ENCODE results near the gene USH2A.

The USH2A gene

DNA sequence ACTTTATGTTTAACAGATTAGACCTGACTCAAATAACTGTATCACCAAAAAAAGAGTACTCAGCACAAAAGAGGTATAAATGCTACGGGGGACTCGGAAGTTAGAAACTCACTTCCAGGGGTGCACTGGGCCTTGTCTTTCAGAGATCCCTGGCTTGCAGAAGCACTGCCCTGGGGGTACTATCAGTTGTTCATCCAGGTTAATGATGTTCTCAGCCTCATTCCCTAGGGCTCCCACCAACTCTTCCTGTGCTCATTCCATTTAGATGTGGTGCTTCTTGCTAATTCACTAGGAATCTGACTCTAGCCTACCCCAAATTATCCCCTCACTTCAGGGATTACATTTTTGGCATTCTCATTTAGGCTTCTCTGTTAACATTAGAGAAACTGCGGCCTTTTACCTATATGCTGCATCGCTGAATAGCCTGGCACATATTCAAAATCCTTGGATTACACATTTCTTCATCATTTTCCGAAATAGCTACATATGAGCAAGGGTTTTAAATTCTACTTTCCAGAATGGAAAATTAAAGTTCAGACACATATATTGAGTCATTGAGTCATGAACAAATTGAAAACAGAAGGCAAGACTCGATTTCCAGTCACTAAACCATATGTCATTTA, 517.6 kb downstream of the USH2A start:
- TF ChIP-seq CTCF (IDR thresholded peaks at IDR 0.05; ENCODE audit: control insufficient read depth, insufficient read depth, low read depth, low read length, missing control alignments), result no peak
- no peak for DNase-seq (ENCODE audit: low read depth)
- H3K4me3 ChIP-seq (ENCODE audit: control insufficient read depth, low read depth, low read length), result no peak overlapping the region

- TF ChIP-seq CTCF (IDR thresholded peaks at IDR 0.05; ENCODE audit: control insufficient read depth, insufficient read depth, low read depth, low read length, missing control alignments), result no peak
- H3K4me3 ChIP-seq (ENCODE audit: control insufficient read depth, low read depth, low read length), result no peak overlapping the region
- no peak for DNase-seq (ENCODE audit: low read depth)
Observed at GRCh38 chr1:215900684-215901083, 522.6 kb downstream of the USH2A start.

DNA sequence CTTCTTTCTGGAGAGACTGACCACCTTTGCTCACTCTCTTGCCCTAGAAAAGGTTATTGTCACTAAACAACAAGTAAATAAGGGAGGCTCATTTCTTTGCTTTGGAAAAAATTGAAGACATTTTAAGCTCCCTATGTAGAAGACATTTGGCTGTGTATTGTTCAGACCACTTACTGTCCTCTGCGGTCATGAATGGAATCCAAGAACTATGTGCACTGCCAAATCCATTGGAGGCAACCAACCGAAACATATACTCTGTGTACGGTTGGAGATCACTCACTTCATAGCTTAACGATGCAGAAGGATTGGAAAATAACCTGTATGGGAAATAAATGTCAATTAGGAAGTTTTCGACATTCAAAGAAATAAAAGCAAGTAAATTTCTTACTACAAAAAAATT, 523.3 kb downstream of the USH2A start:
- no peak overlapping the region for H3K4me3 ChIP-seq (ENCODE audit: control insufficient read depth, low read depth, low read length)
- no peak for TF ChIP-seq CTCF (IDR thresholded peaks at IDR 0.05; ENCODE audit: control insufficient read depth, insufficient read depth, low read depth, low read length, missing control alignments)
- no peak for DNase-seq (ENCODE audit: low read depth)

- DNase-seq (ENCODE audit: low read depth), result no peak
- H3K4me3 ChIP-seq (ENCODE audit: control insufficient read depth, low read depth, low read length), result no peak overlapping the region
- TF ChIP-seq CTCF (IDR thresholded peaks at IDR 0.05; ENCODE audit: control insufficient read depth, insufficient read depth, low read depth, low read length, missing control alignments), result no peak
Observed at GRCh38 chr1:215895893-215896292, 527.4 kb downstream of the USH2A start.

- TF ChIP-seq CTCF (IDR thresholded peaks at IDR 0.05; ENCODE audit: control insufficient read depth, insufficient read depth, low read depth, low read length, missing control alignments), result no peak
- no peak overlapping the region for H3K4me3 ChIP-seq (ENCODE audit: control insufficient read depth, low read depth, low read length)
- no peak for DNase-seq (ENCODE audit: low read depth)
Observed at GRCh38 chr1:215895276-215895675, 528.0 kb downstream of the USH2A start.

- no peak for TF ChIP-seq CTCF (IDR thresholded peaks at IDR 0.05; ENCODE audit: control insufficient read depth, insufficient read depth, low read depth, low read length, missing control alignments)
Observed at GRCh38 chr1:215894617-215895016, 528.6 kb downstream of the USH2A start.

More at GRCh38 chr1:215894617-215895016, 528.6 kb downstream of the USH2A start:
- no peak for DNase-seq (ENCODE audit: low read depth)
- H3K4me3 ChIP-seq (ENCODE audit: control insufficient read depth, low read depth, low read length), result no peak overlapping the region

All from AG09309 (cell line).